GM10266 (cell line): Measurements from ENCODE around the gene PUS7.

ENCODE experiments used
- DNase-seq: peaks from one replicate; pipeline ENCODE4 v3.0.0; 2012; ENCODE audit errors: extremely low spot score
- TF ChIP-seq, protein P1 (sequence below): IDR thresholded peaks from 2 replicates; pipeline ENCODE4 v1.5.1; 2012; ENCODE audit warnings: mild to moderate bottlenecking, low read depth; ENCODE audit not compliant: control insufficient read depth, insufficient read depth; ENCODE audit errors: missing control alignments

The PUS7 gene

DNA sequence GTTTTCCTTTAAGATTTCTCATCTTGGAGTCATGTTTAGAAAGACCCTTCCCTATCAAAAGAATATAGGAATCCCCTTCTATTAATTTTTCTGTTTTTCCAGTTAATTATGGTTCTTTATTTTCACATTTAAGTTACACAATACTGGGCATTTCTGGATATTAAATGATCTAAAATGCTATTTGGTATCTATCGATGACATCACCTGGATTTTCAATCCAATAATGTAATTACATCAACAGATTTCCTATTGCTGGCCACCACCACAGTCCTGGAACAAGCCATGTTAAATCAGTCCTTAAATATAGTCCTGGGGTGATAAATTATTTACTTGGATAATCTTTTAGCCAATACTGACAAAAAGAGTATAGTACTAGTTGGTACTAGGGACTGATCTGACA is 48.0 kb downstream of the PUS7 start:
- TF ChIP-seq, protein P1, sequence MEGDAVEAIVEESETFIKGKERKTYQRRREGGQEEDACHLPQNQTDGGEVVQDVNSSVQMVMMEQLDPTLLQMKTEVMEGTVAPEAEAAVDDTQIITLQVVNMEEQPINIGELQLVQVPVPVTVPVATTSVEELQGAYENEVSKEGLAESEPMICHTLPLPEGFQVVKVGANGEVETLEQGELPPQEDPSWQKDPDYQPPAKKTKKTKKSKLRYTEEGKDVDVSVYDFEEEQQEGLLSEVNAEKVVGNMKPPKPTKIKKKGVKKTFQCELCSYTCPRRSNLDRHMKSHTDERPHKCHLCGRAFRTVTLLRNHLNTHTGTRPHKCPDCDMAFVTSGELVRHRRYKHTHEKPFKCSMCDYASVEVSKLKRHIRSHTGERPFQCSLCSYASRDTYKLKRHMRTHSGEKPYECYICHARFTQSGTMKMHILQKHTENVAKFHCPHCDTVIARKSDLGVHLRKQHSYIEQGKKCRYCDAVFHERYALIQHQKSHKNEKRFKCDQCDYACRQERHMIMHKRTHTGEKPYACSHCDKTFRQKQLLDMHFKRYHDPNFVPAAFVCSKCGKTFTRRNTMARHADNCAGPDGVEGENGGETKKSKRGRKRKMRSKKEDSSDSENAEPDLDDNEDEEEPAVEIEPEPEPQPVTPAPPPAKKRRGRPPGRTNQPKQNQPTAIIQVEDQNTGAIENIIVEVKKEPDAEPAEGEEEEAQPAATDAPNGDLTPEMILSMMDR = no peak
- DNase-seq = no peak

DNA sequence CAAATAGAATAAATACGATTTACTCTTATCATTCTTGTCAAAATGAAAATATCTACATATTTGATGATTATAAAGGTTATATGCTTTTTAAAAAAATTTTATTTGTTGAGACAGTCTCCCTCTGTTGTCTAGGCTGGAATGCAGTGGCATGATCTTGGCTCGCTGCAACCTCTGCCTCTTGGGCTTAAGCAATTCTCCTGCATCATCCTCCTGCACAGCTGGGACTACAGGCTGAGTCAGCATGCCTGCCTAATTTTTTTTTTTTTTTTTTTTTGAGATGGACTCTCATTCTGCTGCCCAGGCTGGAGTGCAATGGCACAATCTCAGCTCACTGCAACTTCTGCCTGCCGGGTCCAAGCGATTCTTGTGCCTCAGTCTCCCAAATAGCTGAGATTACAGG is 48.9 kb downstream of the PUS7 start:
- TF ChIP-seq, protein P1 = no peak
- DNase-seq = no peak

DNA sequence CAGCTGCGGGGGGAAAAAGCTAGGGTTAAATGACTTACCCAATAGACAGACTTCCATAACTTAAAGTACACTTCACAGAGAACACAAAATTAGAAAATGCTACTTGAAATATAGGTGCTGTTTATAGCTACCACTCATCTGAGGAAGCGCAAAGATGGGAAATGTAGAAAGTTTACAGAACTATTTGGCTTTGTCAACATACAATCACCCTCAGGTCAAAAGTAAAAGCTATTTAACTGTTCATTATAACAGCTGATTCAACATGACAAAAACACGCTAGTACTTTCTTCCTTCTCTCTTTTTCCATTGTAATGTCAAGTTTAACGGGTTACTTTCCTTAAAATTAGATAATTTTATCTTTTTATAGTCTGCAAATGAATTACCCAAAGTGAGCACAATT is 51.2 kb downstream of the PUS7 start:
- no peak for DNase-seq
- TF ChIP-seq, protein P1 = no peak

DNA sequence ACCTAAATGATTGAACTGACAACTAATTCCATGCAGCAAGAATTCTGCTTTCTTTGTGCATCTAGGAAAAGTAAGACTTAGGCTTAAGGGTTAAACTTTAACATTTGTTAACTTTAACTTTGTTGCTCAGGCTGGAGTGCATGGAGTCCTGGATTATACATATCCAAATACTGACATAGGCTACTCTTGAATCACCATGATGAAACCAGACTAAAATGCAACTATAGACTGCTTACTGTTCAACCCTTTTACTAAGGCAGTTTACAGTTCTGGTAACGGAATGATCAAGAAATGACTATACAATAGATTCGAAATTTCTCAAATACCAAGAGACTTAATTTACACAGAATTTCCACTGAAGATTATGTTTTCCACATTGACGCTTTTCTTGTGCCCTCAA is 52.0 kb downstream of the PUS7 start:
- no peak for DNase-seq
- TF ChIP-seq, protein P1 = no peak

DNA sequence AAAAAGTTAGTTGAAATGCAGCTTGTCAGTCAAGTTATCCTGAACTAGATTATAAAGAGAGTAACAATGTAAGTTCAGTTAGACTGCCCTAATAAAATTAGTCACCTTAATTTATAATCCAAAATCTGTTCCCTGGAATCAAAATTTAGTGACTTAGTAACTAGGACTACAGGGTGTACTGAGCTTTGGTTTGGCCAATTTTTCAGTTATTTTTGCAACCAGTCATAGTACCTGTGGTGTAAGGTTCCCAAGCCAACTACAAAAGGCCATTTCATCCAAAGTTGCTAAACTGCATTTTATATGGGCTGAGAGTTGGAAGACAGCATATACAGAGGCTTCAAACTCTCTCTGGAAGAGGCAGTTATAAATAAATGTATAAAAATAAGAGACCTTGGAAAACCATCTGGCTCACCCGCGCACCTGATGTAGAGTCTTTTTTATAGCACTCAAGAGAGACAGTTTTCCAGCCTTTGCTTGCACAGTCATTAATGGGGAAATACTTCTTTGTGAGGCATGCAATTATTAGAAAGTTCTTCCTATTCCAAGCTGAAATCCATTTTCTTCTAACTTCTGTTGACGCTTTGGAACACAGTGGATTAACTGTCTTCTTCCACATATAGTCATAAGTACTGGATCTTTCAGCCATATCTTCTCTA is 59.2 kb downstream of the PUS7 start:
- TF ChIP-seq, protein P1 = no peak
- no peak for DNase-seq

DNA sequence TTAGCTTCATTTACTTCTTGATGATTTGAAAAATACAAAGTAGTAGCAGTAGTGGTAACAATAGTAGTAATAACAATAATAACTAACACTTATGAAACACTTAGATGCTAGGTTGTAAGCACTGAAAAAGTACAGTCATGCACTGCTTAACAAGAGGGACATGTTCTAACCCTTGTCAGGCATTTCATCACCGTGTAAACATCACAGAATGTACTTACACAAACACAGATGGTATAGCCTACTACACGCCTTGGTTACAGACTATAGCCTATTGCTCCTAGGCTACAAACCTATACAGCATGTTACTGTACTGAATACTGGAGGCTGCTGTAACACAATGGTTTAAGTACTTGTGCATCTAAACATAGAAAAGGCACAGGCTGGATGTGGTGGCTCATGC is 60.6 kb downstream of the PUS7 start:
- TF ChIP-seq, protein P1 = no peak
- DNase-seq = no peak

DNA sequence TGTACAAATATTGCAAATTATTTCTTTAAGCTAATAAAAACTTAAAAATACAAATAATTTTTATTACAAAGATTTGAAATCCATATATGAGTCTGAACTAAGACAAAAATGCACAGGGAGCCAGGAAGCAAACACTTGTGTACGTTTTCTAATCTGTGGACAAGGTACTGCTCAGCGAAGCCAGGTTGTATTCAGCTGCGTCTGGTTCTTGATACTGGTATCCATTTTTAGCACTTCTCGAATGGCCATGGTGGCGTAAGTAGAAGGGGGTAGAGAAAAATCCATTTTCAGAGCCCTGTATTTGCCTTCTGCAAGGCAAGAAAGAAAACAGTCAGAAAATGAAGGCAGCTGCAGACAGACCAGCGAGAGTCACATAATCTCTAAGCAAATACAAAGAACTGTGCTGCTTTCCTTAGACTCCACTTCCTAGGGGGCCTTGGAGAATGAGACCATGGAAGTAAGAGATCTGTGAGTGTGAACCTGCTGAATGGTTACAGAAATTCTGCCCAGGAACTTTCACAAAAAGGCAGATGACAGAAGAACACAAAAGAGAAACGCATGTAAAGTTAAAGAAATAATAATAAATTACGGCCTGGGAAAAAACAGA is 64.3 kb downstream of the PUS7 start:
- DNase-seq = no peak
- TF ChIP-seq, protein P1 = no peak
